HG02678 (cell line): ENCODE data around the gene LPP.

Experiments used
- ATAC-seq: cut with Tn5 transposase; IDR thresholded peaks from one replicate; pipeline ENCODE4 v1.9.1; 2021; ENCODE audit warnings: mild to moderate bottlenecking, moderate library complexity; ENCODE audit not compliant: unreplicated experiment

LPP gene

GRCh38 chr3:188721990-188722389 lies 568.0 kb downstream of the LPP start:
- no peak for ATAC-seq

DNA sequence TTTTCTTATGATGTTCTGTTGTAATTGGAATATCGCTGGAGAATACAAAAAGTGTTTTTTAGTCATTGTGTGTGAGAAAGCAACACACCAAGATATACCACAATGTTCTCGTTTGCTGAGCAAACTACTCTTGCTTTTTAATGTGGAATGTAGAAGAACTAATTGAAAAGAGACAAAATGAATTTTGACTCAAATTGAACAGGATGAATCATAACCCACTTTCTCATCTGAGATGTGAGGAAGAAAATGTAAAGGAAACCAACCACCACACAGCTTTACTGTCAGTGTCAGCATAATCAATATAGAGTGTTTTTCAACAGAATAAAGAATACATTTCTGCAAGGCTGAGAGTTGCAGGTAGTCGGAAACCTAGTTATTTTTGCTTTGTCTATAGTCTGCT lies 569.0 kb downstream of the LPP start:
- no peak for ATAC-seq

- no peak for ATAC-seq
Measured at GRCh38 chr3:188727052-188727451, 573.1 kb downstream of the LPP start.

DNA sequence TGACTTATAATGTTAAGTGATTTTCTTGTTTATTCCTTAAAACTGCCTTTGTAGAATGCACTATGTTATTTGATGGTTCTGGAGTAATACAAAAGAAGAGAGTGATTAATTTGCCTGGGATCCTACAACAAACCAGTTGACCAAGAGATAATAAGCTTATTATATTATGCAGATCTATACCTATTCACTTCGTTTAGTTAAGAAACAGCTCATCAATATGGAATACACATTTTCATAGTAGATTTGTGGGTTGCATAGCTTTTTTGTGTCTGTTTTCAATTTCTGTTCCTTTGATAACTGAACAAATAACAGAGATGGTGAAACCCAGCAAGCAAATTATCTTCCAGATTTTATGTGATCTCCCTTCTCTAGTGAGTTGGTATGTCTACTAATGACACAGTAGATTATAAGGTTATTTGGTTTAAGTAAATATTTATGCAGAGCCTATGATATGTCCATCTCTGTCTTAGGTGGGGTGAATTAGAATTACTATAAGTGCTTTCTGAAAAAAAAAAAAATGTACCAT lies 574.5 kb downstream of the LPP start:
- ATAC-seq: no peak

DNA sequence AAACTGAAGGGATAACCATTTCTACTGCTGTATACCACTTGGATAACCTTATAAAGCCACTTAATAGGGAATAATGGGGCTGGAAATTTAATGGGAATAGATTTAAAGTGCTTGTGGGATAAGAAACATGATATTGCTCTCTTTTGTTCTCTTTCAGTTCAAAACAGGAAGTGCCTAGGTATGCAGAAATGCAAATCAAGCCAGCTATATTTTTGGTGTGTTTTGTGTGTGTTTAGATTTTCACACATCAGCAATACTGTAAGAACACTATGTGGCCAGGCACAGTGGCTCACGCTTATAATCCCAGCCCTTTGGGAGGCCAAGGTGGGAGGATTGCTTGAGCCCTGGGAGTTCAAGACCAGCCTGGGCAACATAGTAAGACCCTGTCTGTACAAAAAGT lies 575.5 kb downstream of the LPP start:
- ATAC-seq: no peak

DNA sequence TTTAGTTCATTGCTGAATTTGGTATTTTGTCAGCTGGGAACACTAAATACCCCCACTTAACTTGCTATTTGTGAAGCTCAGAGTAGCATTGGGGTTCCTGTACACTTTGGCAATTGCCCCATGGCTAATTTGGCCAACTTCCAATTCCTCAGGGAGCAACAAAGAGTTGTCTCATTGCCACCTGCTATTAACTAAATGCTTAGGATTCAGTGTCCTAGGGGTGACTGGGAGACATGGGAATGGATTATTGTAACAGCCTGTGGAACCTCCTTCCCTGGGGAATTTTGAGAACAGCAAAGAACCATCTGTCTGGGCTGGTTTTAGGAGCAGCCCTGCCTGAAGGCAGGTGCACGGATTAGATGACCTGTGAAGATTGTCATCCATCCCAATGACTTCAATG lies 580.4 kb downstream of the LPP start:
- ATAC-seq: no peak

DNA sequence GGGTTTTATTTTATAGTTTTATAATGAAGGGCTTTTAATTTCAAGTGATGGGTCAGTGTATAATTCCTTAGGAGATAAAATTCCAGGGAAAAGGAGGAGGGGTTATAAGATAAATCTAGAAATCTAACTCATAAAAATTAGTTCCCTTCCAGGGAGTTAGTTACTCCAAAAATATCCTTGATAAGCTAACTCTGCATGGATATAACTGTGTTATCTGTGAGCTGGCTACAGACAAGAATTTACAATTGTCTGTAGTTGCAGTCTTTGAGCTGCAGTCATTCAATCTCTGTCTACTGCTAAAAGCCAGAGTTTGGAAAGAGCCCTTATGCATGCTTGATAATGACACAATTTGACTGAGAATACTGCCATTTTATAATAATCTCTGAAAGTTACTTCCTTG lies 585.6 kb downstream of the LPP start:
- no peak for ATAC-seq

GRCh38 chr3:188740010-188740409 lies 586.1 kb downstream of the LPP start:
- ATAC-seq: no peak

GRCh38 chr3:188742755-188743550 lies 589.0 kb downstream of the LPP start:
- ATAC-seq: no peak

DNA sequence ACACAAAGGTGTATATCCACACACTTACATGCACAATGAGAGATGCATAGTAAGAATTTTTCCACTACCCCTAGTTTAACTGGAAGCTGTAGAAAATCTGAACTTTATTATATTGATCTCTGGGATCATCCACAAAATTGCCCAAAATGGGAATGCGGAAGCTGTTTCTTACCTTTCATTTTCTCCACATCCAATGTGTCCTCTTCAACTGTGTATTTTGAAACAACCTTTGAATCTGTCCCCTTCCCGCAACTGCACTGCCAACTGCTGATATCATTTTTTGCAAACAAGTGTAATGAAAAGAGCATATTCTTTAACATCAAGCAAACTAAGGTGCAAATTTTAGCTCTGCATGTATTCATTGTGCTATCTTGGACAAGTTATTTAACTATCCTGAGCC lies 590.2 kb downstream of the LPP start:
- no peak for ATAC-seq

DNA sequence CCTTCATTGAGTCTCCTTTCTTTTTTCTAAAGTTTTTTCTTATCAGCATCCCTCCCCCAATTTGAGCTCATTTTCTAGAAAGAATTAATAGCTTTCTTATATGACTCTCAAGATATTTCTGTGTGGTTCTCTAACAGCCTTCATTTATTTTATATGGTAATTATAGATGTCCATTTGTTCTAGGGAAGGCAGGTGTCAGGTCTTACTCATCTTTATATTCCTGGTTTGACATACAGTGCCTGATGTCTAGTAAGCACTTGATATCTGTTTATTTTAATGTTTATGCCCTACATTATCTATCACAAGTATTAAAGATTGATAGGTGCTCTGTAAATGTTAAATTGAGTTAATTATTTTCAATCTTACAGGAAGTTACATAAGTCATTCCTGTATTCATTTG lies 591.1 kb downstream of the LPP start:
- no peak for ATAC-seq

- no peak for ATAC-seq
Measured at GRCh38 chr3:188746291-188746783, 592.4 kb downstream of the LPP start.

- no peak for ATAC-seq
Measured at GRCh38 chr3:188747489-188747888, 593.5 kb downstream of the LPP start.

DNA sequence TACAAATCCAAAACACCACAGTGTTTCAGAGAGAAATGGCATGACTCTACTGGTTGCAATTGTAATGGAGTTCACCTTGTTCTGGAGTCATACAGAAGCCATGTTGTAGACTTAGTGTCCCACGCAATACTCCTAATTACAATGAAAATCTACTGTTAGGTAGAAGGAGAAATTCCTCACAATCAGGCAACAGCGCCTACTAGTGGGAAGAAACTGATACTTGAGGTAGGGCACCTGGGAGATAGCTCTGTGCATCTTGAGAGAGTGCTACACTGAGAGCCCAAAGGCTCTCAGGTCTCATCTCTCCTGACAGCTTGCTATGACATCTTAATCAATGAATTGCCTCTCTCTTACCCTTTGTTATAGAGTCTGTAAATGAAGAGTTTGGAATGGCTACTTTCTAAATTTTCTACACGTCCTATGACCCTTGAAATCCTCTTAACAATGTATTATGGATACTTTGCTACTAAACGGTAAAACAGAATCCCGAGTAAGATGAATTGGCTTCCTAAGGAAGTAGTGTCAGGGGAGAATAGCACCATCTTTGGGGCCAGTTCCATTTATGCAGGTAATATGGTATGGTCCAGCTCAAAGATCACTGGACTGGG lies 595.2 kb downstream of the LPP start:
- ATAC-seq: no peak

DNA sequence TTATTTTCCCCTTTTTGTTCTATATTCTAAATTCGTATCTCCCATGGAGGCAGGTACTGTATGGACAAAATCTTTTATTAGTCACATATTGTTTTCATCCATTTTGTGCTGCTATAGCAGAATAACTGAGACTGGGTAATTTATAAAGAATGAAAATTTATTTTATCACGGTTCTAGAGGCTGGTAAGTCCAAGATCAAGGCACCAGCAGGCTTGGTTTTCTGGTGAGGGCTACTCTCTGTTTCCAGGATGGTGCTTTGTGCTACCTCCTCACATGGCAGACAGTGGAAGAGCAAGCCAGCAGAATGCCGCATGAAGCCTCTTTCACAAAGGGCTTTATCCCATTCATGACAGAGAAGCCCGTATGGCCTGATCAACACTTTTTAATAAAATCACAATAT lies 595.9 kb downstream of the LPP start:
- ATAC-seq: no peak

DNA sequence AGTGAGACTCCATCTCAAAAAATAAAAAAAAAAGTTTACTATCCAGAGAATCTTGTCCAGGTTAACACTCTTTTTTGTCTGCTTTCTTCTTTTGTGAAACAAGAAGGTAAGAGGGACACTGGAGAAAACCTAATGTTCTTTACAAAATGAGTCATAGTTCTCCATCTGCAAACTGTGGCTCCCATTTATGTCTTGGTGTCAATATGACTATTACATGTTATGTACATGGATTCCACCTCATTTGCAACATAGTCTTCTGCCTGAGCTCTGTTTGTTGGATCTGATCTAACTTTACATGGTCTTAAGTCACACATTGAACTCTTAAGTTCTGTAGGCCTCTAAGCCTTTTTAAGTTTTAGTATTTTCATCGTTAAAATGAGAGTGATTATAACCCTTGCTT lies 596.7 kb downstream of the LPP start:
- ATAC-seq: no peak

GRCh38 chr3:188752850-188753249 lies 598.9 kb downstream of the LPP start:
- ATAC-seq: peak; percentile 31

DNA sequence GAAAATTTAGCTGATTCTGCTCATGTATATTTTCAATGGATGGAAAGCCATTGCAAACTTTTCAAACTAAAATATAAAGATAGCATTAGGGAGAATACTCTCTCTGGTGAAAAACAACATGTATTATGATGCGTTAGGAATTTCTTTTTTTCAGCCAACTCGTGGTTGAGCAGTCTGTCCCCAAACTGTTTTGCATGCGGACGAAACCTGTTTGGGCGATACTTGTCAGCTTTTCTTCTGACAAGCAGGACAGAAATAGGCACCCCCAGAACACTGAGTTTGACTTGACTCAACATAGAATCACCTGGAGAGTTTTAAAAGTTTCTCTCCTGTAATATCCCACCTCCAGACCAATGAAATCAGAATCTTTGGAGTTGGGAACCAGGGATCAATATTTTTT lies 600.3 kb downstream of the LPP start:
- peak; percentile 59 for ATAC-seq

- no peak for ATAC-seq
Measured at GRCh38 chr3:188756241-188756640, 602.3 kb downstream of the LPP start.

DNA sequence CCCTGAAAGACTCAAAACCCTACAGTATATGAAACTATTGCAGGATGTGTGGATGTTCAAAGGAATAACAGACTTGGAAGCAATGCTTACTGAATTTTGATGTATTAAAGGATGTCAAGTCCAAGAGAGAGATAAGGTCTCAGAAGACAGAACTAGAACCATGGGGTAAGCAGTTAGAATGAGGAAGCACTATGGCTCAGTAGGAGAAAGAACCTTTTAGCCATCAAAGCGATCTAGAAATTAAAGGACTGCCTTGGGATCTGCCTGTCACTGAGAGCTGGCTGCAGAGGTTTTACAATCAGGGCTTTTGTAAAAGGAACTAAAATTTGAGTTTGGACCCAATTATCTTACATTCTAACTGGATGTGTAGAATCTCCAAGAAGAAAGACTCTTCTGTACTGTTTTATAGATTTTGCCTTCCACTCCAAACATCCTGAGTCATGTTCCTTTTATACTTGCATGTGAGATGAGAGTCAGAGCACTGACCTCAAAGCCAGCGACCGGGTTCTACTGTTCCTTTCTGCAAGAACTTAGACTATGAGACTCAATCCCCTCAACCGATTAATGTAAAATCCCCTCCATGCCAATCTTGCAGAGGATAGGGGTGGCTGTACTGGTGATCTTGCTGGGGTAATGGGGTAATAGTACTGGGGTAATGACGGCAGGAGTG lies 605.5 kb downstream of the LPP start:
- no peak for ATAC-seq

- ATAC-seq: no peak
Measured at GRCh38 chr3:188760408-188760807, 606.5 kb downstream of the LPP start.

DNA sequence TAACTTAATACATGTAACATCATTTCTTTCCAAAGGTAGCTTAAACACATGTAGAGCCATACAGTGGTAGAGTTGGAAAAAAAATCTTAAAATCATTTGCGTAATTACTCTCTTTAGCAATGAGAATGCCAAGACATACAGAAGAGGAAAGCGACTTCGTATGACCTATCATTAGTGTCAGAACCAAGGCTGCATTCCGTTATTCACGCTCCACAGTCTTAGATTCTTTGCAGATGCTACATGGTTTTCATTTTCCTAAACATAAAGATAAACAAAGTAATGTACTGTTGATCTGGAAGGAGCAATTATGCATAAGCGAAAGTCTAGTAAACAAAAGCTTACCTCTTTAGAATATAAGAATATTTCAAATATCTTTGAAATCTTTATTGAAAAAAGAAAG lies 607.5 kb downstream of the LPP start:
- no peak for ATAC-seq
